ENCODE data around the gene LSM12.

LSM12 gene

DNA sequence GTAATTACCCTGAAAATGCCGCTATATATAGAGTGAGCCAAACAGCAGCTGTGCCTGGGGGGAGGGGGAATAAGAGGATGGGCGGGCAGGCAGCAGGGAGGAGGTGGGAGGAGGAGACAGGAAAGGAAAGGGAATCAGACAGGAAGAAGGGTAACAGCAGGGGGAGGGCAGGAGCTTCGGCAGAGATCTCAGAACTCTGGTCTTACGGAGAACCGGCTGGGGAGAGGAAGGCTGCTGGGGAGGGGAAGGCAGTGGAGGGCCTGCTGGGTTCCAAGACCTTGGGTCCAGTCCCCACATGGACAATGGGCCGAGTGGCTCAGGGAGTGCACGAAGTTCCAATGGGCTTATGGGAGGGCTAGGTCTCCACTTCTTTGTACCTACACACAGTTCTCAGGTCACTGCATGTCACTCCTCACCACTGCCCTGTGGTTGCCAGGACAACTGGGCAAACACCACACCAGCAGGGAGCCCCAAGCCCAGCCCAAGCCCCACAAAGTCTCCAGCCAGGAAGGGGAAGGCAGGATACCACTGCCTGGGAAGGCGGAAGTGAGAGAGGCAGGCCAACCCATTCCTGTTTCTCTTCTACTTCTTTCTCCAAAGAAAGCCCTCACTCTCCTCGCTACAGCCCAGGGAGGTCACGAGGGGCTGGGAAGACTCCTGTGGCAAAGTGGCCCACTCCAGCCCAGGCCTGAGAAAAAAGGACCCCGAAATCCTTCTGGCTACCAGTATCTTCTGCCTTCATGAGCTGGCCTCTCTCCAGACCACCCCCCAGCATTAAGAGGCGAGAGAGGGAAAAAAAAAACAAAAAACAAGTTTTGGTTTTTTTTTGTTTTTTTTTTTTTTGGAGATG lies 29.4 kb upstream of the LSM12 start:
- peaks cover 40% of the 10 kb centered on the region for H3K4me1 ChIP-seq (ENCODE audit: control insufficient read depth, insufficient read depth, low read depth, low read length)
- H3K4me2 ChIP-seq (ENCODE audit: low read length, poor library complexity, severe bottlenecking) = peak overlapping the region; percentile 75
- peak overlapping the region; percentile 14 to 59 for H2BK12ac ChIP-seq (ENCODE audit: low read length in 2 of 2)
- peaks cover 11% of the 10 kb centered on the region for H3K79me1 ChIP-seq (replicated peaks; ENCODE audit: low read length, poor library complexity, severe bottlenecking)
- H3K27me3 ChIP-seq (ENCODE audit: control insufficient read depth in 1 of 2, insufficient read depth in 1 of 2, low read length in 2 of 2) = no peaks in the 10 kb centered on the region
- H3K27ac ChIP-seq (ENCODE audit: low read length, poor library complexity, severe bottlenecking) = peak overlapping the region; percentile 97
- peak; percentile 99 for DNase-seq
- H3K4ac ChIP-seq (ENCODE audit: low read depth in 1 of 2, low read length in 2 of 2) = peak overlapping the region; percentile 76 to 86
- peak overlapping the region; percentile 84 for H3K9ac ChIP-seq (ENCODE audit: low read length)
- peak overlapping the region; percentile 1 for H2AK5ac ChIP-seq (ENCODE audit: low read length, severe bottlenecking)
- peak overlapping the region; percentile 100 for H2BK120ac ChIP-seq (ENCODE audit: low read depth, low read length)
- H4K91ac ChIP-seq (ENCODE audit: low read length) = peak overlapping the region; percentile 90
- peak overlapping the region in 1 of 2 experiments; percentile 91 for H3K23ac ChIP-seq (ENCODE audit: low read length in 2 of 2)
- peaks cover 25 to 29% of the 10 kb centered on the region in 2 experiments for H3K36me3 ChIP-seq (ENCODE audit: control insufficient read depth in 1 of 2, insufficient read depth in 2 of 2, low read depth in 1 of 2, low read length in 2 of 2)
- H3K14ac ChIP-seq (ENCODE audit: low read length in 2 of 2) = peak overlapping the region in 1 of 2 experiments; percentile 93
- peak overlapping the region; percentile 92 for H2BK5ac ChIP-seq (ENCODE audit: low read depth, low read length, poor library complexity, severe bottlenecking)
- peak overlapping the region; percentile 94 for H4K8ac ChIP-seq (ENCODE audit: low read length)
- peak overlapping the region; percentile 95 to 99 for H3K18ac ChIP-seq (ENCODE audit: low read depth in 1 of 2, low read length in 2 of 2)
- peak overlapping the region; percentile 44 for H2BK15ac ChIP-seq (ENCODE audit: low read depth, poor library complexity, severe bottlenecking)
- WGBS = 5% methylated on average over 11 of the region's 12 CpGs
- H3K4me3 ChIP-seq (ENCODE audit: insufficient read depth in 1 of 2, low read depth in 1 of 2, low read length in 2 of 2) = peak overlapping the region; percentile 51 to 61
- no peaks in the 10 kb centered on the region for H3K9me3 ChIP-seq (ENCODE audit: control insufficient read depth, low read length)
- H2AFZ ChIP-seq (ENCODE audit: low read depth, low read length) = no peak overlapping the region

GRCh38 chr17:44095388-44095646 lies 28.8 kb upstream of the LSM12 start:
- no peak for DNase-seq
- H2AK5ac ChIP-seq (ENCODE audit: low read length, severe bottlenecking) = peak overlapping the region; percentile 88
- H3K14ac ChIP-seq (ENCODE audit: low read length in 2 of 2) = no peak overlapping the region
- H3K9me3 ChIP-seq (ENCODE audit: control insufficient read depth, low read length) = no peaks in the 10 kb centered on the region
- peaks cover 11% of the 10 kb centered on the region for H3K79me1 ChIP-seq (replicated peaks; ENCODE audit: low read length, poor library complexity, severe bottlenecking)
- H3K27ac ChIP-seq (ENCODE audit: low read length, poor library complexity, severe bottlenecking) = peak overlapping the region; percentile 97
- peak overlapping the region; percentile 75 for H3K4me2 ChIP-seq (ENCODE audit: low read length, poor library complexity, severe bottlenecking)
- H2BK12ac ChIP-seq (ENCODE audit: low read length in 2 of 2) = peak overlapping the region; percentile 51 to 96
- no peak overlapping the region for H2BK15ac ChIP-seq (ENCODE audit: low read depth, poor library complexity, severe bottlenecking)
- peaks cover 26 to 30% of the 10 kb centered on the region in 2 experiments for H3K36me3 ChIP-seq (ENCODE audit: control insufficient read depth in 1 of 2, insufficient read depth in 2 of 2, low read depth in 1 of 2, low read length in 2 of 2)
- 0% methylated on average over 1 of the region's 2 CpGs for WGBS
- H3K9ac ChIP-seq (ENCODE audit: low read length) = peak overlapping the region; percentile 84
- H2BK5ac ChIP-seq (ENCODE audit: low read depth, low read length, poor library complexity, severe bottlenecking) = peak overlapping the region; percentile 90
- peak overlapping the region; percentile 81 to 95 for H3K18ac ChIP-seq (ENCODE audit: low read depth in 1 of 2, low read length in 2 of 2)
- peaks cover 40% of the 10 kb centered on the region for H3K4me1 ChIP-seq (ENCODE audit: control insufficient read depth, insufficient read depth, low read depth, low read length)
- H3K27me3 ChIP-seq (ENCODE audit: control insufficient read depth in 1 of 2, insufficient read depth in 1 of 2, low read length in 2 of 2) = no peaks in the 10 kb centered on the region
- H2BK120ac ChIP-seq (ENCODE audit: low read depth, low read length) = peak overlapping the region; percentile 100
- peak overlapping the region; percentile 10 to 31 for H3K4me3 ChIP-seq (ENCODE audit: insufficient read depth in 1 of 2, low read depth in 1 of 2, low read length in 2 of 2)
- H2AFZ ChIP-seq (ENCODE audit: low read depth, low read length) = no peak overlapping the region
- H4K91ac ChIP-seq (ENCODE audit: low read length) = peak overlapping the region; percentile 97
- H3K4ac ChIP-seq (ENCODE audit: low read depth in 1 of 2, low read length in 2 of 2) = peak overlapping the region in 1 of 2 experiments; percentile 74
- H3K23ac ChIP-seq (ENCODE audit: low read length in 2 of 2) = no peak overlapping the region
- peak overlapping the region; percentile 97 for H4K8ac ChIP-seq (ENCODE audit: low read length)

DNA sequence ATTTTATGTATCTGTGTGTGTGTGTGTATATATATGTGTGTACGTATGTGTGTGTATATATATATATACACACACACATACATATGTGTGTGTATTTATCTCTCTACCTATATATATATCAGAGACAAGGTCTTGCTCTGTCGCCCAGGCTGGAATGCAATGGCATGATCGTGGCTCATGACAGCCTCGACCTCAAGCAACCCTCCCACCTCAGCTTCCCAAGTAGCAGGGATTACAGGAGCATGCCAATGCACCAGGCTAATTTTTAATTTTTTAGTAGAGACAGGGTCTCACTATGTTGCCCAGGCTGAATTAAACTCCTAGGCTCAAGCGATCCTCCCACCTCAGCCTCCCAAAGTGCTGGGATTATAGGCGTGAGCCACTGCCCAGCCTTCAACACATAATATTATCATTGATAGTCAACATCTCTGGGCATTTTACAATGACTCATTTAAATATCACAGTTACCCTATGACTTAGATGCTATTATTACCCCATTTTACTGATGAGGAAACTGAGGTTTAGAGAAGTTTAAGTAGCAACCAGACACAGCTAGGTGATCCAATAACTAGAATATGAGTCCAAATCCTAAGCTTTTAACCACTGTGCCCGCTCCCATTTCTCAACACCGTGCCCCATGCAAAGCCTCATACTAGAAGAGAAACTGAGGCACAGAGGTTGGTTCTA lies 28.4 kb upstream of the LSM12 start:
- no peak overlapping the region for H2BK15ac ChIP-seq (ENCODE audit: low read depth, poor library complexity, severe bottlenecking)
- no peak overlapping the region for H3K23ac ChIP-seq (ENCODE audit: low read length in 2 of 2)
- H3K9me3 ChIP-seq (ENCODE audit: control insufficient read depth, low read length) = no peaks in the 10 kb centered on the region
- peak overlapping the region; percentile 69 to 96 for H2BK12ac ChIP-seq (ENCODE audit: low read length in 2 of 2)
- whole genome bisulfite sequencing = 93% methylated on average over 7 of the region's 8 CpGs
- peak overlapping the region; percentile 97 for H4K91ac ChIP-seq (ENCODE audit: low read length)
- H4K8ac ChIP-seq (ENCODE audit: low read length) = peak overlapping the region; percentile 97
- peak overlapping the region; percentile 81 to 95 for H3K18ac ChIP-seq (ENCODE audit: low read depth in 1 of 2, low read length in 2 of 2)
- peak overlapping the region in 1 of 2 experiments; percentile 74 for H3K4ac ChIP-seq (ENCODE audit: low read depth in 1 of 2, low read length in 2 of 2)
- peak overlapping the region; percentile 84 for H3K9ac ChIP-seq (ENCODE audit: low read length)
- H3K14ac ChIP-seq (ENCODE audit: low read length in 2 of 2) = no peak overlapping the region
- H3K4me1 ChIP-seq (ENCODE audit: control insufficient read depth, insufficient read depth, low read depth, low read length) = peaks cover 40% of the 10 kb centered on the region
- DNase-seq = peak; percentile 32
- H3K4me3 ChIP-seq (ENCODE audit: insufficient read depth in 1 of 2, low read depth in 1 of 2, low read length in 2 of 2) = peak overlapping the region in 1 of 2 experiments; percentile 10
- H2BK5ac ChIP-seq (ENCODE audit: low read depth, low read length, poor library complexity, severe bottlenecking) = peak overlapping the region; percentile 90
- peaks cover 9% of the 10 kb centered on the region for H3K79me1 ChIP-seq (replicated peaks; ENCODE audit: low read length, poor library complexity, severe bottlenecking)
- H2AK5ac ChIP-seq (ENCODE audit: low read length, severe bottlenecking) = peak overlapping the region; percentile 88
- H3K27ac ChIP-seq (ENCODE audit: low read length, poor library complexity, severe bottlenecking) = peak overlapping the region; percentile 97
- H3K27me3 ChIP-seq (ENCODE audit: control insufficient read depth in 1 of 2, insufficient read depth in 1 of 2, low read length in 2 of 2) = no peaks in the 10 kb centered on the region
- no peak overlapping the region for H2AFZ ChIP-seq (ENCODE audit: low read depth, low read length)
- peaks cover 29 to 30% of the 10 kb centered on the region in 2 experiments for H3K36me3 ChIP-seq (ENCODE audit: control insufficient read depth in 1 of 2, insufficient read depth in 2 of 2, low read depth in 1 of 2, low read length in 2 of 2)
- peak overlapping the region; percentile 75 for H3K4me2 ChIP-seq (ENCODE audit: low read length, poor library complexity, severe bottlenecking)
- peak overlapping the region; percentile 100 for H2BK120ac ChIP-seq (ENCODE audit: low read depth, low read length)

All from mesenchymal stem cell (in vitro differentiated cells and primary cell).